IPS-NIHi7 (cell line): ENCODE measurements around the gene RNF151.
"Not testable (repeated sequence)": the region's sequence is repeated elsewhere in the genome, so short reads cannot be mapped to it uniquely, and the experiment has no call there.

Source experiments
- DNase-seq: peaks from one replicate; pipeline ENCODE4 v3.0.0; 2012; ENCODE audit warnings: mixed read lengths; ENCODE audit errors: extremely low spot score

Gene RNF151

DNA sequence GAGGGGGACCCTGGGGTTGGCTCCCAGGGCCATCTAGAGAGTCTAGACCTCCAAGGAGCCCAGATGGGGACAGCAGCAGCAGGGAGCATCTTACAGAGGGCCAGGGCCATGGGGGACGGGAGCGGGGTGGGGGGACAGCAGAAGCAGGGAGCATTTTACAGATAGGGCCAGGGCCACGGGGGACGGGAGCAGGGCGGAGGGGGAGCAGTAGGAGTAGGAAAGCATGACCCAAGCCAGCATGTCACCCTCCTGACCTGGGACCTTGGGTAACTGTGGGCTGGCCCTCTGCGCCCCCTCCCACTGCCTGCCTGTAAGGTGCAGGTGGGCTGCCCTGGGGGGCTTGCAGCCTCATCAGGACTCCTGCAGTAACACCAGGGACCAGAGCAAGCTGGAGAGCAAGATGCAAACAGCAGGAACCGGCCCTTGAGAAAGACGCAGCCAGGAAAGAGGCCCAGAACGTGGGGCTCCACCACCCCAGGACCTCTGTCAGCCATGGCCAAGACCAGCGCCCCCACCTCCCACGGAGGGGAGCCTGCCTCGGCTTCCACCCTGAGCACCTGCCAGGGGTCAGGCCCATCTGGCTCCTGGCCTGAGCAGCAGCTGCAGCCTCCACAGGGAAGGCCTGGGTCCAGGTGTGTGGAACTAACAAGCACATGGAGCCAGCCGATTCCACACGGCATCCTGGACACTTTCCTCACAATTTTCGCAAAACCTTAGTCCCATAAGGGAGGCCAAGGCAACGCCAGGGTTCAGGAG is 40.6 kb downstream of the RNF151 start:
- DNase-seq = no peak

DNA sequence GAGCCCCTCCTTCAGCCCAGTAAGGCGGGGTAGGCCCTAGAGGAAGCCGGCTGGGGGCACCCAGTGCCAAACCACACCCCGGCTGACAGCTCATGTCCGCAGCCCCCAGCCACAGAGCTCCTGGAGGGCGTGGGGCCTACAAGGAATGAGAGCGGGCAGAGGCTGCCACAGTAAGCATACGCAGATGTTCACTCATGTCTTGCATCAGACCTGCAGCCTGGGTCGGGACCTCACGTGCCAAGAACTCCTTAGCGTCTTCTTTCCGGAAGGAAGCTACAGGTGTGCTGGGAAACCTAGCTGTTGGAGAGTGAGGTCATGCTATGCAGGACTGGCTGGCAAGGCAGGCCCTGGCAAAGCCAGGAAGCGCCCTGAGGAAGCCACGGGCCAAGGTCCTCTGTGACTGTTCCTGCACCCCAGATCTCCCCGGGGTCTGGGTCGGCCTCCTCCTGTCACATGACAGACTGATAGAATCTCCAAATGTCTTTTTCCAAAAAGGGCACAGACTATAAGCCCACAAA is 41.4 kb downstream of the RNF151 start:
- DNase-seq = no peak

DNA sequence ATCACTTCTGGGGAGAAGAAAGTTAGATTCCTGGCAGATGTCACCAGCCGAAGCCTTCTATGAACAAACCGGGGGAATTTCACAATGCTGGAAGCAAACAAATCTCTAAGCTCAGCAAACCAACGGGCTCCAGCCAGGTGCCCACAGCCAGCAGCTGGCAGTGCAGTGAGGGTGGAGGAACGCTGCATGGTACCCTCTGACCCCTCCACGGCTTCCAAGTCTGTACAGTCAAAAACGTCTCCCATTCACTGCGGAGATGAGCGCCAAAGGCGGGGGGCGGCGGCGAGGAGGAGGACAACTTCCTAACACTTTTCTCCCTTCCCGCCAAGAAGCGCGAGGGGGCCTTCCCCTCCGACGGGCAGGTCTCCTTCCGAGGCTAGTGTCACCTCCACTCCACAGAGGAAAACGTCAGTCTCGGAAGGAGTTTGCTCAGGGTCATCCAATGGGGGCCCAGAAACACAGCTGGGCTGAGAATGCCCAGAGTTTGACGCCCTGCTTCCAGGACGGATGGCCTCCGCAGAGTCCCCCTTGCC is 42.0 kb downstream of the RNF151 start:
- no peak for DNase-seq

DNA sequence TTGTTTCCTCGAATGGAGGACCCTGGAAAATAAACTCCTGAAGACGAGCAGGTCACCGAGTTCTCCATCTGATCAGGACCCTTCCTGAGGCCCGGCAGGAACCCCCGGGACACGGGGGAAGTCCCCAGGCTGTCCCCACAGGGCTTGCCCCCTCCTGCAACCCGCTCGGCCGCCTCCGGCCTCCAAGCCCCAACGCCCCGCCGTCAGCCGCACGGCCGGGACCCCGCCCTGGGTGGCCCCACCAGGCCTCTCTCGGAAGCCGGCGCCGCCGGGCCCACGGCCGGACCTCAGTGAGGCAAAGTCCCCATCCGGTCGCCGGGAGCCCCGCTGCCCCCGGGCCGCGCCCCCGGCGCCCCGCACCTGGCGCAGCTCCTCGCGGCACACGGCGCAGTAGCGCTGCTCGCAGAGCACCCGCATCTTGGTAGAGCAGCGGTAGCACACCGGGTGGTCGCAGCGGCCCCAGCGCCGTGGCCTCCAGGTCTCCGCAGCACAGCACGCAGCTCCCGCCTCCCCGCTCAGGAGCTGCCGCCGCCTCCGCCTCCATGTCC is 42.6 kb downstream of the RNF151 start:
- no peak for DNase-seq

DNA sequence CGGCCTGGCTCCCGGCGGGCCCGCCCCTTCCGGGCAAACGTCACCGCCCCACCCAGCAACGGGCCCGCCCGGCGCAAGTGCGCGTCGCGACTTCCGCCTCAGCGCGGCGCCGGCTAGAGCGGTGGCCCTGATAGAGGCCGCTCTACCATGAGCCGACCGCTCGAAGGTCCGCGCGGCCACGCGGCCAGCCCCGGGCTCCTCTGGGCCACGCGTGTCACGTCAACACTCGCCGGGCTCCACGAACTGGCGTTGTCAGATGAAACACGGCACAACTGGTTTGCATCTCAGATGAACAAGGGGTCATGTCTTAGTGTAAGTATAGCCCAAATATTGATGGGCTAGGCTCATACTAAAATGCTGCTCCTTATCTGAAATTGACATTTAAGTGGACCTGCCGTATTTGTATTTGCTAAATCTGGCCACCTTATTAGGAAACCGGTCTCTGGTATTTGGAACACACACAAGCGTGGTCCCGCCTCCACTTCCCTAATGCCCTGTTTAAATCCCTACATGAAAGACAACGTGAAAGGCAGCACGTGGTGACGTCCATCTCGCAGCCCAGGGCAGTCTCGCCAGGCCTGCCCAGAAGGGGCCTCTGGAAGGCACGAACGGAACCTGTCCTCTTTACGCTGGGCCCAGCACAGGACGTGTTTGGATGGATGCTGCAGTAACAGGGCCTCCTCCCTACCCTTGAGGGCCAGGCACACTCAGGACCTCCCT is 43.3 kb downstream of the RNF151 start, which contains the start of gene ZNF598:
ZNF598 (minus strand) TSS at position 31 of the 720 bp plus-strand sequence.
- DNase-seq = peak; percentile 91

DNA sequence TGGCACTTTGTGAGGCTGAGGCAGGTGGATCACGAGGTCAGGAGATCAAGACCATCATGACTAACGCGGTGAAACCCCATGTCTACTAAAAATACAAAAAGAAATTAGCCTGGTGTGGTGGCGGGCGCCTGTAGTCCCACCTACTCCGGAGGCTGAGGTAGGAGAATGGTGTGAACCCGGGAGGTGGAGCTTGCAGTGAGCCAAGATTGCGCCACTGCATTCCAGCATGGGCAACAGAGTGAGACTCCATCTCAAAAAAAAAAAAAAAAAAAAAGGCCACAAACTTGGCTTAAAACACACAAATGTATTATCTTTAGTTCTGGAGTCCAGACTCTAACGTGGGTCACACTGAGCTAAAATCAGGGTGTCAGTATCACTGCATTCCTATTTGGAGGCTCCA is 45.1 kb downstream of the RNF151 start:
- not testable (repeated sequence) for DNase-seq

GRCh38 chr16:2013527-2013926 is 46.9 kb downstream of the RNF151 start:
- DNase-seq = no peak

- no peak for DNase-seq
Observed at GRCh38 chr16:2015117-2015946, 48.7 kb downstream of the RNF151 start.

DNA sequence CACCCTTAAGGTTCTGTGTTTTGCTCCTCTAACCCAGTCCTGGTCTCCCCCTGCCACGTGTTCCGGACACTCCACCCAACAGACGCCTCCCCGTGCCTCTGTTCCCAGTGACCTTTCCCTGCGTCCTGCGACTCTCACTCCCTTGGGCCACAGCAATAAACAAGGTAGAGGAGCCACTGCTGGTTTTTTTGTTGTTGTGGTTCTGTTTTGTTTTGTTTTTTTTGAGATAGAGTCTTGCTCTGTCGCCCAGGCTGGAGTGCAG is 49.2 kb downstream of the RNF151 start:
- DNase-seq = no peak

DNA sequence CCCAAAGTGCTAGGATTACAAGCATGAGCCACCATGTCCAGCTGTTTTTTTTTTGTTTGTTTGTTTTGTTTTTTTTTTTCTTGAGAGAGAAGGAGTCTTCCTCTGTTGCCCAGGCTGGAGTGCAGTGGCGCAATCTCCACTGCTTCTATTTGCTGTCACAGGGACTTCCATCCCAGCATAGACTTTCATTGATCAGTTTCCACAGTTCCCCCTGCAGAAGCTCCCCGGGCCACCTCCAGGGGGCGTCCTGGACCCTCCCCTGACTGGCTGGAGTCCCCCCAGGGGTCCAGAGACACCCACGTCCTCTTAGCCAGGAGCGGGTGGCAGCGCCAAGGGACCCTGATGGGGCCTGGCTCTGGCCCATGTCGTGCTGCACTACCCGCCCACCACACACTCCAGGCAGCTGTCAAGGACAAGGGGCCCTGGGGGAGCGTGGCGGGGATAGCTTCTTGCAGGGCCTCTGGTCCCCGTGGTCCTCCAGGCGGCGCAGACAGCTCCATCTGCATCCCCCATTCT is 49.8 kb downstream of the RNF151 start:
- no peak for DNase-seq
